HepG2 (cell line): ENCODE data around the gene SEMA6B. TPM values are rescaled to one million over a fixed set of nuclear protein-coding genes. Genes with fewer than 3 reads are reported as not detected.

Experiments used
- ATF6 ChIP-seq: sonication (generic); formaldehyde crosslinking; conservative IDR thresholded peaks from 2 replicates; pipeline ENCODE4 v1.4.0; 2020; ENCODE audit warnings: missing genetic modification reagents
- BCL3 ChIP-seq: sonication (generic); formaldehyde crosslinking; IDR thresholded peaks from 2 replicates; pipeline ENCODE4 v1.5.1; 2020; ENCODE audit warnings: mild to moderate bottlenecking, missing genetic modification reagents, moderate library complexity
- HOXA5 ChIP-seq: sonication (generic); formaldehyde crosslinking; IDR thresholded peaks from 2 replicates; pipeline ENCODE4 v1.4.0; 2020; ENCODE audit warnings: missing genetic modification reagents
- MEIS2 ChIP-seq: sonication (generic); formaldehyde crosslinking; IDR thresholded peaks from 2 replicates; pipeline ENCODE4 v1.9.0; 2021; ENCODE audit warnings: mild to moderate bottlenecking, missing genetic modification reagents
- MNT ChIP-seq: fragments of 450-650 bp; IDR thresholded peaks from 2 replicates; pipeline ENCODE4 v1.6.1; 2016
- MZF1 ChIP-seq: sonication (generic); formaldehyde crosslinking; IDR thresholded peaks from 2 replicates; pipeline ENCODE4 v1.8.1; 2023; ENCODE audit warnings: mild to moderate bottlenecking, missing genetic modification reagents, borderline replicate concordance
- NFKBIZ ChIP-seq: IDR thresholded peaks from 2 replicates; pipeline ENCODE4 v1.6.1; 2018; ENCODE audit warnings: missing genetic modification reagents, missing compliant biosample characterization
- NFYB ChIP-seq: sonication (generic); formaldehyde crosslinking; IDR thresholded peaks from 2 replicates; pipeline ENCODE4 v1.4.0; 2020; ENCODE audit warnings: missing genetic modification reagents
- NR1H2 ChIP-seq: sonication (generic); formaldehyde crosslinking; IDR thresholded peaks from 2 replicates; pipeline ENCODE4 v1.8.1; 2022; ENCODE audit warnings: low read depth, missing genetic modification reagents, borderline replicate concordance
- NRL ChIP-seq: sonication (generic); formaldehyde crosslinking; IDR thresholded peaks from 2 replicates; pipeline ENCODE4 v1.5.0; 2020; ENCODE audit warnings: missing genetic modification reagents, mild to moderate bottlenecking, moderate library complexity, borderline replicate concordance
- RBAK ChIP-seq: sonication (generic); formaldehyde crosslinking; IDR thresholded peaks from 2 replicates; pipeline ENCODE4 v1.5.1; 2020; ENCODE audit warnings: mild to moderate bottlenecking, missing genetic modification reagents
- RBM22 ChIP-seq: fragments of 200-400 bp; formaldehyde crosslinking; optimal IDR thresholded peaks from 2 replicates; pipeline ENCODE3; 2017; ENCODE audit warnings: mild to moderate bottlenecking, low read length, moderate library complexity
- SALL2 ChIP-seq: sonication (generic); formaldehyde crosslinking; IDR thresholded peaks from 2 replicates; pipeline ENCODE4 v1.8.1; 2023; ENCODE audit warnings: mild to moderate bottlenecking, missing genetic modification reagents, inconsistent platforms
- SMAD1 ChIP-seq: sonication (generic); formaldehyde crosslinking; IDR thresholded peaks from 2 replicates; pipeline ENCODE4 v1.4.0; 2020; ENCODE audit warnings: missing genetic modification reagents, low read depth, mild to moderate bottlenecking, borderline replicate concordance
- SUZ12 ChIP-seq: fragments of 150-350 bp; IDR thresholded peaks from 2 replicates; pipeline ENCODE4 v1.6.1; 2014; ENCODE audit warnings: low read depth, low read length
- ZNF20 ChIP-seq: sonication (generic); formaldehyde crosslinking; IDR thresholded peaks from 2 replicates; pipeline ENCODE4 v1.4.0; 2020; ENCODE audit warnings: mild to moderate bottlenecking, moderate library complexity, missing genetic modification reagents
- ZNF235 ChIP-seq: sonication (generic); formaldehyde crosslinking; IDR thresholded peaks from 2 replicates; pipeline ENCODE4 v1.8.1; 2023; ENCODE audit warnings: mild to moderate bottlenecking, missing genetic modification reagents, borderline replicate concordance
- ZNF362 ChIP-seq: sonication (generic); formaldehyde crosslinking; IDR thresholded peaks from 2 replicates; pipeline ENCODE4 v1.4.0; 2020; ENCODE audit warnings: missing genetic modification reagents, mild to moderate bottlenecking, borderline replicate concordance
- ZNF839 ChIP-seq: sonication (generic); formaldehyde crosslinking; IDR thresholded peaks from 2 replicates; pipeline ENCODE4 v1.4.0; 2020; ENCODE audit warnings: missing genetic modification reagents, mild to moderate bottlenecking, borderline replicate concordance
- polyA plus RNA-seq, 8 experiments: library from polyadenylated mRNA; depleted of rRNA in 3 of 8; stranded (reverse) in 7 of 8; unstranded in 1 of 8; fragments of >200 nt; fragmentation: Illumina TruSeq in 4 of 8; extraction: Trizol in 4 of 8; gene quantifications; 2 replicates each; pipeline versions ENCODE4 v1.2.1 to v1.2.3, GENCODE V29; 2011 to 2016; ENCODE audit warnings: low read depth in 4 of 8, missing spikeins in 1 of 8, mixed read lengths in 1 of 8; ENCODE audit not compliant: insufficient read depth in 1 of 8
- total RNA-seq, 5 experiments: library from RNA; depleted of rRNA; stranded (reverse); fragments of >200 nt; fragmentation: Illumina TruSeq; extraction: Trizol; gene quantifications; 2 replicates each; pipeline ENCODE4 v1.2.3, GENCODE V29; 2016; ENCODE audit warnings: low read depth in 1 of 5
- TF ChIP-seq, protein P1 (sequence below): sonication (generic); formaldehyde crosslinking; IDR thresholded peaks from 2 replicates; pipeline ENCODE4 v1.4.0; 2020; ENCODE audit warnings: mild to moderate bottlenecking, missing genetic modification reagents

The SEMA6B gene
- total and polyA plus RNA-seq, 2 of the 13 experiments (the other 11 are each of a cell fraction or from before 2014, with no cell fraction given): 45.5 to 67.1 TPM

- peak; percentile 68; the same call in 1 of the 2 replicates for TF ChIP-seq BCL3 (CRISPR knock-in tag)
- TF ChIP-seq RBAK (CRISPR knock-in tag): no peak
- 0 out of 2 replicates have a peak, but pooled peaks have one; percentile 54 for TF ChIP-seq SALL2
- no peak for TF ChIP-seq NR1H2 (CRISPR knock-in tag)
- no peak for TF ChIP-seq SUZ12
- peak; percentile 21; the same call in 1 of the 2 replicates for TF ChIP-seq ZNF362 (CRISPR knock-in tag)
- no peak for TF ChIP-seq MZF1 (CRISPR knock-in tag)
- no peak for TF ChIP-seq ATF6
- no peak for TF ChIP-seq ZNF20 (CRISPR knock-in tag)
- 0 out of 2 replicates have a peak, but pooled peaks have one; percentile 86 for TF ChIP-seq ZNF235 (CRISPR knock-in tag)
- no peak for TF ChIP-seq NFKBIZ (CRISPR knock-in tag)
- TF ChIP-seq, protein P1, sequence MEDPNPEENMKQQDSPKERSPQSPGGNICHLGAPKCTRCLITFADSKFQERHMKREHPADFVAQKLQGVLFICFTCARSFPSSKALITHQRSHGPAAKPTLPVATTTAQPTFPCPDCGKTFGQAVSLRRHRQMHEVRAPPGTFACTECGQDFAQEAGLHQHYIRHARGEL (CRISPR knock-in tag): no peak
- TF ChIP-seq HOXA5 (CRISPR knock-in tag): peak; percentile 87
- TF ChIP-seq MNT: peak; percentile 97
- peak; percentile 82; the same call in 1 of the 2 replicates for TF ChIP-seq MEIS2 (CRISPR knock-in tag)
- TF ChIP-seq ZNF839 (CRISPR knock-in tag): no peak
- TF ChIP-seq RBM22: no peak
- peak; percentile 89; the same call in 1 of the 2 replicates for TF ChIP-seq NRL (CRISPR knock-in tag)
- 0 out of 2 replicates have a peak, but pooled peaks have one; percentile 44 for TF ChIP-seq SMAD1
- no peak for TF ChIP-seq NFYB (CRISPR knock-in tag)
Measured at GRCh38 chr19:4531562-4532165, 27.8 kb downstream of the SEMA6B start (continued).
